ENCODE measurements around the gene AARS2.
"Not testable (repeated sequence)": the region's sequence is repeated elsewhere in the genome, so short reads cannot be mapped to it uniquely, and the experiment has no call there.

The AARS2 gene

DNA sequence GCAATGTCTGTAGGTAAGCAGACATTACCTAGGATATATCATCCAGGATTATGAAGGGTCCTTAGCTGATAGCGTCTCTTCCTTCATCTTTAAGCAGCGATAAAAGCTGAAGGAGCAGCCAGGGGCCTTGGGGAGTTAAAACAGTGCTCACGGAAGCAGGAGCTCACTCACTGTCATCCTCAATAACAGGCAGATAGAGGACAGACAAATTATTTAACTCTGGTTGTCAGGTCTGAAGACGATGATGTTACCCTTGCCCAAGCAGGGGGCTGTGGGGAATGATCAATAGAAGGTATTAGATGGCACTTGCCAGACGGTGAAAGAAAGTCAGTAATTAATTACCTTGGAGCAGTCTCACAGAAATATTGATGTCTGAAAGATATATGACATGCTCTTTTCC, 16.7 kb upstream of the AARS2 start:
- DNase-seq (ENCODE audit: low spot score), result no peak

DNA sequence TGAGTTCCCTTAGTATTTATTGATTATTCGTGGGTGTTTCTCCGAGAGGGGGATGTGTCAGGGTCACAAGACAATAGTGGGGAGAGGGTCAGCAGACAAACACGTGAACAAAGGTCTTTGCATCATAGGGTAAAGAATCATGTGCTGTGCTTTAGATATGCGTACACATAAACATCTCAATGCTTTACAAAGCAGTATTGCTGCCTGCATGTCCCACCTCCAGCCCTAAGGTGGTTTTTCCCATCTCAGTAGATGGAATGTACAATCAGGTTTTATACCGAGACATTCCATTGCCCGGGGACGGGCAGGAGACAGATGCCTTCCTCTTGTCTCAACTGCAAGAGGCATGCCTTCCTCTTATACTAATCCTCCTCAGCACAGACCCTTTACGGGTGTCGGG, 15.1 kb upstream of the AARS2 start:
- DNase-seq (ENCODE audit: low spot score), result not testable (repeated sequence)

DNA sequence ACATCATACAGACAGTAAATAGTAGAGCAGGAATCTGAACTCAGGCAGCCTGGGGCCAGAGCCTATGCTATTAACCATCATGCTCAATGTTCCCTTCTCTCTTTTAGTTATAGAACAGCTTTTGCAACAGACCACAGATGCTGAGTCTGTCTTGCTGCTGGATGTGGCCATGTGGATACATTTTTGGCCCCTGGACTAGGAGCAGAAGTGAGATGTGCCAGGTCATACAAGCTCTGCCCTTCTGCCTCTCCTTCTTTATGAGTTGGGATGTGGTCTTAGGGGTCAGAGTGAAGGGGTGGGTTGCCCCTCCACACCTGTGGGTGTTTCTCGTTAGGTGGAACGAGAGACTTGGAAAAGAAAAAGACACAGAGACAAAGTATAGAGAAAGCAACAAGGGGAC, 14.6 kb upstream of the AARS2 start:
- no peak for DNase-seq (ENCODE audit: low spot score)

DNA sequence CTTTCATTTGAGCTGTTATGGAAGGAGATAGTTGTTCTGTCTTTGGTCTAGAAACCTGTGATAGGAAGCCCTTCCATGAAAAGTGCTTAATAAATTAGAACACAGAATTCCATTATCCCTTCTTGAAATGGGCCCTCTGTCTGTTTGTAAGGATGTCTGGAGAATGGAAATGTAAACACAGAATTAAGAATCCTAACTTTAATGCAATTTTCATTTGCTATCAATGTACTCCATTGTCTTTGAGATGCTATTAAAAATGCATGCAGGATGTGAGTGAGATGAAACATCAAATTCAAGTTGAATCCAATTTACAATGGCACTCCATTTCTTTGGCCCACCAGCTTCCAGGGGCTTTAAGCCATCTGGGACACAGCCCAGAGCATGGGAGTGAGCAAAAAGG, 13.9 kb upstream of the AARS2 start:
- no peak for DNase-seq (ENCODE audit: low spot score)

DNA sequence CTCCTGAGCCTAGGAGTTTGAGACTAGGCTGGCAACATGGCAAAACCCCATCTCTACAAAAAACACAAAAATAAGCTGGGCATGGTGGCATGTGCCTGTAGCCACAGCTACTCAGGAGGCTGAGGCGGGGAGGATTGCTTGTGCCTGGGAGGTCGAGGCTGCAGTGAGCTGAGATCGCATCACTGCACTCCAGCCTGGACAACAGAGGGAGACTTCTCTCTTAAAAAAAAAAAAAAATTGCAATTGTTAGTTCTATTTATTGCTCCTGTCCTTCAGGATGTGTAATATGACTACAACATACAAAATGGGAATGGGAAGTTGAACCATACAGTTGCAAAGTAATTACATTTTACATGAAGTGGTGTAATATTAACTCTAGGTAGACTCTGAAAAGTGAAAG, 8.1 kb upstream of the AARS2 start:
- DNase-seq (ENCODE audit: low spot score), result no peak

DNA sequence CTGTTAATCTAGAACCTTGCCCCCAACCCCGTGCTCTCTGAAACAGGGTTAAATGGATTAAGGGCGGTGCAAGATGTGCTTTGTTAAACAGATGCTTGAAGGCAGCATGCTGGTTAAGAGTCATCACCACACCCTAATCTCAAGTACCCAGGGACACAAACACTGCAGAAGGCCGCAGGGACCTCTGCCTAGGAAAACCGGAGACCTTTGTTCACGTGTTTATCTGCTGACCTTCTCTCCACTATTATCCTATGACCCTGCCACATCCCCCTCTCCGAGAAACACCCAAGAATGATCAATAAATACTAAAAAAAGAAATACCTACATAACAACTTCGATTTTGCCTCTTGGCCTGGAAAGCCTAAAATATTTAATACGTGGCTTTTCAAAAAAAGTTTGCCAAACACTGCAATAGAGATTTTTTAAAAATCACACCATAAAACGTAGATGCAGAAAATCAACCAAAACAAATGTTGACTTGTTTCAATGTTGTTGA, 4.0 kb upstream of the AARS2 start:
- not testable (repeated sequence) for DNase-seq (ENCODE audit: low spot score)

DNA sequence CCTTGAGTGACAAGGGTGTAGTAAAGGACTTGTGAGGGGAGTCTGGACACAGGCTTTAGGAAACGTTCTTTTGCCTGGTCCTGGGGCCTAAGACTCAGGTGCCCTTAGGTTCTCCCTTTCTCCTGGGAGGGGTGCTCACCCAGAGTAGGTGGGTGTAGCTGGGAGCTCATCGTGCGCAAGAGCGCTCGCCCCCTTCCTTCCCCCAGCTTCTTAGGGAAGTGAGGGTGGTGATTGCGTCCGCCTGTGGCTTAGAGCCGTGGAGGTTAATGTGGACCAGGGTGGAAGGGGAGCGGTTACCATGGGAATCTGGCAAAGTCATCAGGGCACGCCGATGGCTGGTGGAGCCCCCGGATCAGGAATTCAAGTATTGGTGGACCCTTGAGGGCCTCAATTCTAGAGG, 3.3 kb upstream of the AARS2 start:
- no peak for DNase-seq (ENCODE audit: low spot score)

DNA sequence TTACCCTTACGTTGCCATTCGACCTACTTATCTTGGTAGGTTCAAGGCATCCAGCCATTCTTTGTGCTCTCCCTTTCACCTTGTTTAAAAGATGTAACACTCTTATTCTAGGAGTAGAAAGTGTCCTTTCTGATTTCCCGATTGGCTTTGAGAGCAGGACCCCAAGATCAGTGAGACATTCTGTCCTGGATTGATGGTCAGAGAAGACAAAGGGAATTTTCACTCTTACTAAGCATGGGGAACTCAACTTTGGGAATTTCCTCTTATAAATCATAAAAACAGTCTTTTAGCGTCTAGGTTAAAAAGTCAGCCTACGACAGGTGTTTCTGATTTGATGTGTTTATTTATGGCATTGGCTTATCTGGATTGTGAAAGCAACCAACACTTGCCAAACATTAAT, 2.8 kb upstream of the AARS2 start:
- DNase-seq (ENCODE audit: low spot score), result no peak

DNA sequence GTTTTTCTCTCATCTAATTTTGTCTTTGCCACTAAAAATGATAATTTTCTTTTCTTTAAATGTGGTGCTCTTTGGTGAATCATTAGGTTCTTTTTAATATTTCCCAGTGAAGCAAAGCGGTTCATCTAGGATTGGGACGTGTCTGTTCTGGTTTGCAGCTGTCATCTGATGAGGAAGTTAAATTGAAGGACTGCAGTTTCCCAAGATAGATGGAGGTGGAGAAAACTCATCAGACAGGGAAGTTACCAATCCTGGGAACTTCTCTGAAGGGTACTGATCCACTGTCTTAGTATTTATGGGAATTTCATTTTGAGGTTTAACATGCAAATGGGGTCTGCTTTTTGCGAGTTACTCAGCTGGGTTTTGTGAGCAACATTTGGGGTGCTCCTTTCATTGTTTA, 2.4 kb upstream of the AARS2 start:
- no peak for DNase-seq (ENCODE audit: low spot score)

DNA sequence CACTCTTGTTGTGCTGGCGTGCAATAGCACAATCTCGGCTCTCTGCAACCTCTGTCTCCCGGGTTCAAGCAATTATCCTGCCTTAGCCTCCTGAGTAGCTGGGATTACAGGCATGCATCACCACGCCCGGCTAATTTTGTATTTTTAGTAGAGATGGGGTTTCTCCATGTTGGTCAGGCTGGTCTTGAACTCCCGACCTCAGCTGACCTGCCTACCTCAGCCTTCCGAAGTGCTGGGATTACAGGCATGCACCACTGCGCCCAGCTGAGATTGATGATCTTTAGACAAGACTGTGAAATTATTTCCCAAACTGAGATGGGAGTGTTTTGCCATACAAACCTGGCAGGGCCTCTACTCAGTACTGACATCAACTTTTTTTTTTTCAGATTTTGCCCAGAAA, 1.5 kb upstream of the AARS2 start:
- not testable (repeated sequence) for DNase-seq (ENCODE audit: low spot score)

DNA sequence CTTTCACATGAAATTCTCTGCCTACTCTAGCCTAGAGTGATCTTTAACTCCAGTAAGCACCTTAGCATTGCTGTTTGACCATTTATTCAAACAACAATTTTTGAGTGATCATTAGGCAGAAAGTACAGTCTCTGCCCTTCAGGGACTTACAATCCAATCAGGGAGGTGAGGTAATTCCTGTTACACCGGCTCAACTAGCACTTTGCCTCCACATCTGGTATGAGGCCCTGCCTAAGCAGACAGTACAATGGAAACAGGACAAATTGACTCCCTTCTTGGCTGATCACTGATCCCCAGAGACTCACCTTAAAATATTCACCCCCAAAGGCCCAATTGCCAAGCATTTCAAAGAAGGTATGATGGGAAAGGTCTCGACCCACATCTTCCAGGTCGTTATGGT, 1.4 kb downstream of the AARS2 start:
- DNase-seq (ENCODE audit: low spot score), result no peak

DNA sequence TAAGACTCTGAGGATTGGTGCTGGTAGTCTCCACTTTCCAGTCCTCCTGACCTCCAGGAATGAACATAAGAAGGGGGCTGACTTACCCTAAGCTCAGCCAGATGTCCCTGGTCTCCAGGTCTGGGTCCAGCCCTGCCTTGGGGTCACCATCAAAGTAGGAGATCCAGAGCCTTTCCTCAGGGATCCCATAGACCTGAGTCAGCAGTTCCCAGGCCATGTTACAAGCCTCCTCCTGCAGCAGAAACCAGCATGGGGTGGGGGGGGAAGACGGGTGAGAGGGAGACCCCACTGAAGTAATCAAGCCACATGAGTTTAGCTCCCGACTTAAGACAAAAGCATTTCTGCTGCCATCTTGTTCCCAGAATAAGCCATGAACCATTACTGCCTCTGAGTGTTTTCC, 1.8 kb downstream of the AARS2 start:
- DNase-seq (ENCODE audit: low spot score), result no peak

DNA sequence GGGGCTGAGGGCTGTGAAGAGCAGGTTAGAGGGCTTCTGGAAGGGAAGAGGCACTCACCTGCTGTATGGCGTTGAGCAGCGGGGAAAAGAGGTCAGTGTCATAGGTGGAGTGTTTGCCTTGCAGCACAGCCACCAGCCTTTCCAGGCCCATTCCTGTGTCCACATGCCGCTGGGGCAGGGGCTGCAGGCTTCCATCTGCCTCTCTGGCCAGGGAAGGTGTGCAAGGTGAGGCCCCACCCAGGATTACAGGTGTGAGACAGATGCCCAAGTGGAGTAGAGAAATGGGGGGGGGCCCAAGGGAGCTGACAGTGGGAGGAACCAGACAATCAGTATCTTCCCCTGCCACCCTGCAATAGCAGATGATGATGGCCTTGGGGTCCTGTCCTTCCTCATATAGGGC, 2.9 kb downstream of the AARS2 start:
- no peak for DNase-seq (ENCODE audit: low spot score)

DNA sequence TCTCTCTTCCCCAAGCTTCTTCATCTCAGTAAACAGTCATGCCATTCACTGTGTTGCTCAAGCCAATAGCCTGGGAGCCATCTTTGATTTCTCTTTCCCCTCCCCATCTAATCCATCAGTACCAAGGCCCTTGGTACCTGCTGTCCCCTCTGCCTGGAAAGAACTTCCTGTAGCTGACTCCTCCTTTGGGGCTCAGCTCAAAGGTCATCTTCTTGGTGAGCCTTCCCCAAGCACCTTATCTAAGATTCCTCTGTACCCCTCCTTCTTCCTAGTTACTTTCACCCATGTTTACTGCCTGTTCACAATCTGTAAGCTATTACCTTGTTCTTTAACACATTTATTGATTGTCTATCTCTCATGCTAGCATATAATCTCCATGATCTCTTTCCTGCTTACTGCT, 3.5 kb downstream of the AARS2 start:
- DNase-seq (ENCODE audit: low spot score), result no peak

DNA sequence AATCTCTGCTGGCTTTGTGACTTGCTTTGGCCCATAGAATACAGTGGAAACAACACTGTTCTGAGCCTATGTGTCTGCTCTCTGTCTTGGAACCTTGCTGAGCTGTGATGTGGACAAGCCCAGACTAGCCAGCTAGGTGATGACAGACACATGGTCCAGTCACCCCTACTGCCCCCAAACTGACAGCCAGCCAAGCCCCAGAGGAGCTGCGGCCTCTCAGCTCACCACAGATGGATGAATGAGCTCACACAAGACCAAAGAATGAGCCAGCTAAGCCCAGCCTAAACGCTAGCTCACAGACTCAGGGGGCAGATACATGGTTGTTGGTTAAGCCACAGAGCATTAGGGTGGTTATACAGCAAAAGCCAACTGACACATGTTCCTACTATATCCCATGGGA, 4.1 kb downstream of the AARS2 start:
- DNase-seq (ENCODE audit: low spot score), result no peak

DNA sequence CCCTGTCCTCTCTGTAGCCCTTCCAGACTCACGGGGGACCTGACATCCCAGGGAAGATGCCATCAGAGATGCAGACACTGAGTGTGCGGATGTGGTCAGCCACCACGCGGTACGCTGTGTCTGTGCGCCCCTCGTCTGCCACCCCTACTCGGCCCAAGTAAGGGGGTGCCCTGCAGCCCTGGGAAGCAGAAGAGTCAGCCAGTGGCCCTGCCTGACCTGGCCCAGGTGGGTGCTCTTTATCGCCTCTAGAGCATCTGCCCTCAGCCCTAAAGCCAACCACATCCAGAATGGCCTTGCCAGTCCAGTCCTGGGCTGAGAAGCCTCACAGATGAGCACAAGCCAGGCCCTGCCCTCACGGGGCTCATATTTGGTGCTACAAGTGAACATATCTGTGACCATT, 5.9 kb downstream of the AARS2 start:
- DNase-seq (ENCODE audit: low spot score), result no peak

DNA sequence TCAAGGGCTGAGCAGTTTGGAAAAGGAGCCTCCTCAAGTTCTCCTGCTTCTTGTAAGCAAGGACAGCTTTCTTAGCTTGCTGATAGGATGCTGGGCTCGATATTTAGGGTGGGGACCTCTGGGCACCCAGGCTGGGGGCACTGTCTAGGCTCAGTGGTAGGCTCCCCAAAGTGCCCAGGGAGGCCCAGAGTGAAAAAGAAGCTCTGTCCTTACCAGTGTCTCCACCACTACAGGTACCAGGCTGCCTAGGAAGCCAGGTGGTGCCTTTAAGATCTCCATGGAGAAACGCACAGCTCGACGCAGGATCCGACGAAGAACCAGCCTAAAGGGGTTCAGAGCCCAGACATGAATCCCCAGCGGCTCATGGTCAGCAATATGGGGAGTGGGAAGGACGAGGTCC, 6.4 kb downstream of the AARS2 start:
- DNase-seq (ENCODE audit: low spot score), result no peak

DNA sequence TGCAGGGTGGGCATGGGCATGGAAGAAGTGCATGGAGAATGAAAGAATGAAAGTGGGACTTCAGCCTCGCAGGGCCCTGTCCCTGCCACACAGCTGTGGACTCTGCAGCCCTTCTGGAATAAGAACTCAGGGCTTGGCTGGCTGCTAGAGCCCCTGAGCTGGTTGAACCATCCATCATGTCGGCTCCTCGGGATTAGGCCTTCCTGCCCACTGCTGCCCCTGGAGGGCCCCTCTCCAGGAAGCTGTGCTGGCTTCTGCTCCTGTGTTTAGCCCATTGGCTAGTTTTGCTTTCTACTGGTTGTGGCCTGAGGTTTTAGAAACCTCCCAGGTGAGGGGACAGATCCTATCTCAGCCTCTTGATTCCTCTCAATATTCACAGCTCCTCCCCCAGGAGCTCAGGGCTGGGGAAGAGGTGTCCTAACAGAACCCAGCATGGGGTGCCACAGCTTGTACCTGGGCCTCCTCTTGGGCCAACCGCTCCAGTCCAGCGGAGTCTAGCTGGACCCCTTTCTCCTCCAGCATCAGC, 7.9 kb downstream of the AARS2 start:
- DNase-seq (ENCODE audit: low spot score), result no peak

DNA sequence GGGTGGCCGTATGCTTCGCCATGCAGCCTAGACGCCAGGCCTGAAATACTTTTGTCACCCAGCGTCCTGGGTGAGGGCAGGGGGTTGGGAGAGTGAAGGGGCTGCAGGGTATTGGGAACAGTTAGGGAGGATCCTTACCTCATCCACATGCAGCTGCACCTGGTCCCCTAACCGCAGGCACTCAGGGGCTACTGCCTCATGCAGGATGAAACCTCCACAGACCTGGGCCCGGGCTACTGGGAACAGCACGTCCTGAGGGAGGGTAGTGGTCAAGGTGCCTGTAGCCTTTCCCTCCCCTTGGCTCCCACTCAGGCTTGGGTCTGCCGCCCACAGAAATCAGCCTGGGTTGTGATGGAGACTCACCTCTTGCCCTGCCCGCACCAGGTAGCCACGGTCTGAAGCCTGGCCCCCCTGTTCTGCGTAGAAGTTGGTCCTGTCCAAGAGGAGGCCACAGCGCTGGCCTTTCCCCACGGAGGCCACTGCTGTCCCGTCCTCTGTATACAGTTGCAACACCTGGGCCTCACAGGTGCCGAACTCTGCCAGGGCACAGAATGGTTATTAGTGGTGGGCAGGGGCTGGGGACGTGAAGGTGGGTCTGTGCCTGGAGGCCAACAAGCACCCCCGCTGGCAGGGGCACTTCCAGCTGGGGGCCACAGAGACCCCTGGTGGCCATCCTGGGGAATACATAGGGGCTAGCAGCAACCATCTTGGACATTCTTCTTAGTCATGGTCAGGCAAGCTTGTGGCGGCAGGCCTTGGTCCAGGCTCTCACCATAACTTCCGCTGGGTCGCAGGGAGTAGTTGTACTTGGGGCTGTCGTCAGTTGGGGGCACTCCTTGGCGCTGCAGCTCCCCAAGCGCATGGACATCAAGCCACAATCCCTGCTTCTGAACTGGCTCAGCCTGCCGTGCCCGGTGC, 8.6 kb downstream of the AARS2 start:
- peak; percentile 54 for DNase-seq (ENCODE audit: low spot score)

DNA sequence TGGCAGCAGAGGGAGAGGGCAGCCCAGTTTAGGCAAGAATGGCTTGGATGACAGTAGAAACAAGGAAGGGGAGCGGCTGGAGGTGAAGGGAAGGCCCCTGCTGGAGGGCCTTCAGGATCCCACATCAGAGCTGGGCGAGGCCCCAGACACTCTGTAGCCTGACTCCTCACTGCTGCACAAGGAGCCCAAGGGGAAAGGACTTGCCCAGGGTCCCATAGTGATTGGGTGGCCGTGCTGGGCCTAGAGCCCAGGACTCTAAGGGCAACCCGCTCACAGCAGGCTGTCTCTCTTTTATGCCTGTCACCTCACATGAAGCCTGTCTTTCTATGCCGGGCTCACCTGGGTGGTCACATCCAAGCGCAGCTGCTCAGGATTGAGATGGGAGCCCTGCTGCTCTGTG, 9.3 kb downstream of the AARS2 start:
- DNase-seq (ENCODE audit: low spot score), result no peak

DNA sequence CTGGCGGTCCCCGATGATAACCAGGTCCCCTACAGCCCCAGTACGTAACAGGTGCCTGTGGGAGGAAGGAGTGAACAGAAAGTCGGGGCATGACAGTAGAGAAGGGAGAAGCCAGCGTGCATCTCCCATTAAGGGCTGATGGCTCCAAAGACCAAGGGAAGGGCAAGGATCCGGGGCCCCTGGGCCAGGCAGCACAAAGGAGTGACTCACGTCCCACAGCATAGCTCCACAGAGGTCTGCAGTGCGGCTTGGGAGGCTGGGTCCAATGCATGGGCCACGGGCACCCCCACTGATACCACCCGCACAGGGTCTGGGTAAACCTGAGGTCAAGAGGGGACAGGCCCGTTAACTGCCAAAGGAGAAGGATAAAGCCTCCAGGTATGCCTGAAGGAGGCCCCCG, 10.3 kb downstream of the AARS2 start:
- DNase-seq (ENCODE audit: low spot score), result no peak

DNA sequence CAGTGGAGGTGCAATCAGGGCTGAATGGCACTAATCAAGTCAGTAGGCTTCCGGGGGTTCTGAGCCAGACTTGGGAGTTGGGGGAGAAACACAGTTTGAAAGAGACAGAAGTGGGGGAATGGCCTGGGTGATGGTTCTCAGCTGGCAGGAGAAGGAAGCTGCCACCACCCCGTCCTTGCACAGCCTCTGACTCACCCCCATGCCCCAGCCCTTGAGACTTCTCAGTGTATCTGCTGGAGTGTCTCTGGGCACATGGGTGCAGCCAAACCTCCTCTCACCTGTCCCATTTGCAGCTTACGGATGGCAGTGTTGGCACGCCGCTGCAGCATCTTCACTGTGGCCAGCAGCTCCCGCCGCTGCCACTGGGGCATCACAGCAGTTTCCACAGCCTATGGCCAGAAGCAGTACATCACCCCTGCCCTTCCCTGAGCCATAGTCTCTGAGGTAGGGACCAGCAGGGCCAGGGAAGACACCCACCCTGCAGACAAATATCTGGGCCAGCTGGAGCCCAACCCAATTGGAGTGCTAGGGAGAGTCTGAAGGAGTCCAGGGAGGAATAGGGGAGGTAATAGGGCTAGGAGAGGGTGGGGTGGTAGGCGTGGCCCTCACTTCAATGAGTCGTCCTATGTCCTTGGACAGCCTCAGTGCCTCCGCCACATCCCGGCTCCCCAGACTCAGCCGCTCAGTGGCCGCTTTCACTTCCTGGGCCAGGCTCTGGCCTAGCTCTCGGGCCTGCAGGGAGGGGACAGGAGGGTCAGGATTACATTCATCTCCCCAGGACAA, 11.2 kb downstream of the AARS2 start:
- no peak for DNase-seq (ENCODE audit: low spot score)

DNA sequence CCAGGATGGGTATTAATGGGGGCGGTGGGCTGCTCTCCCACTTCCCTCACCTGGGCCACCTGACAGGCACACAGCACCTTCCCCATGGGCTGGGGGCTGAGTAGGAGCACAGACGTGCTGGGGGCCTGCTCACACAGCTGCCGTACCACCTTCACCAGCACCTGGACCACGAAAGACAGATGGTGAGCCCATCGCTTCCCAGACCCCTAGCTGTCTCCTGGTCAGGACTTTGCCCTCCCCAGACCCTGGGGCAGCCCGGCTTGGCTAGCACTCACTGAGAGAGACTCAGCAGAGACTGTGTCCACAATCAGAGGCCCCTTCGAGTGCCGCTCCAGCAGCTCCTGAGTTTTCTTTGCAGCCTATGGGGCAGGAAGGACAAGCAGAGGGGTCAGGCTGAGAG, 12.0 kb downstream of the AARS2 start:
- no peak for DNase-seq (ENCODE audit: low spot score)

Data from hematopoietic multipotent progenitor cell treated with erythropoietin and hydrocortisone succinate and interleukin-3 and kit ligand, for 15 days (in vitro differentiated cells).